SK-MEL-5 (cell line): ENCODE results near the gene RAB9A. TPM values are rescaled to one million over a fixed set of nuclear protein-coding genes. Genes with fewer than 3 reads are reported as not detected.

ENCODE experiments used
- DNase-seq: peaks from one replicate; pipeline ENCODE4 v3.0.0-alpha.2; 2016; ENCODE audit warnings: low read depth, low spot score
- in situ Hi-C: cut with HindIII; loops from 2 replicates; pipeline ENCODE4 v1.10.0; 2016; ENCODE audit warnings: low sequenced_read_pairs, high pct_unique_total_duplicates, low pct_unique_long_range_greater_than_20kb
- total RNA-seq: library from RNA; depleted of rRNA; stranded (reverse); fragments of >200 nt; shearing (Covaris generic); gene quantifications from 2 replicates; pipeline ENCODE4 v1.2.3, GENCODE V29; 2014; rRNA removed

RAB9A gene
- total RNA-seq, 1 experiment from 2014 or later: 73.4 TPM

DNA sequence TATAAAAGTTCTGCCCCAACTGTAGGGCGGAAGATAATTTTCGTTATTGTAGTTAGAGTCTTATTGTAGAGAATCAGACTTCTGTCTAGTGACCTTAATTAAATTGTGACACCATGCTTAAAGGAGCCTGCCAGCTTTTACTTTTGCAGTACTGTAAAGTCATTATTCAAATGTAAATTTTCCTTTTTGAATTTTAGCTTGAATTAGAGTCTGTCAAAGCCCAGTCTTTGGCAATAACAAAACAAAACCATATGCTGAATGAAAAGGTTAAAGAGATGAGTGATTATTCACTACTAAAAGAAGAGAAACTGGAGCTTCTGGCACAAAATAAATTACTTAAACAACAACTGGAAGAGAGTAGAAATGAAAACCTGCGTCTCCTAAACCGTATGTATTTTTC lies 67.5 kb downstream of the RAB9A start:
- no peak for DNase-seq
- in situ Hi-C loops: no loop called here

DNA sequence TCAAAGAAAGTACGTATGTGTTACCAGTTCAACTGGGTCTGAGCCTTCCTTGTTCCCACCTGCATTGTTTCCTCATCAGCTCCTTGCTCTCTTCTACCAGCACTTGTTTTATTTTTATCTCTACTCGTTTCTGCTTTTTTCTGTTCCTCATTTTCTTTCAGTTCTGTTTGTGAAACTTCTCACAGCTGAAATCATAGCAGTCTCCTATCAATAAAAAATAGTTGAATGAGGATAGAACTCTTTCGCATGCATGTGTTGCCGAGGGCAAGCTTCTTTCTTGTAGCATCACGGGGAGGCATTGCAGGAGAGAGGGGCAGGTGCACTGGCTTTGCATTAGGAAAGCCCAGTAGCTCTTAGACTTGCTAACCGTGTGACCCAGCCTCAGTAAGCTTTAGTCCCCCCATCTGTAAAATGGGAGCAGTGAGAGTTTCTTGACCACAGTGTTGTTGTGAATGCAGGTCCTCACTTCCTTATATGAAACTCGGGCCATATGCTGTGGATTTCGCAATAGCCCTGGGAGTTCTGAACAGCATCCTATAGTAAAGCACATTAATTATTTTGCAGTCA lies 70.3 kb downstream of the RAB9A start:
- DNase-seq: no peak
- in situ Hi-C loops: no loop called here

Other genes with a start within 250 kb of the RAB9A start
- gene EGFL6, start 119.5 kb upstream of the RAB9A start, total RNA-seq: not detected in 2 replicates
- 4.1 and 5.4 TPM in 2 replicates for gene TCEANC, start 36.0 kb upstream of the RAB9A start, total RNA-seq
- 15.6 and 19.0 TPM in 2 replicates for gene TRAPPC2, start 45.5 kb downstream of the RAB9A start, total RNA-seq
- 12.7 and 14.1 TPM in 2 replicates for gene OFD1, start 45.6 kb downstream of the RAB9A start, total RNA-seq
- gene GPM6B, start 128.0 kb downstream of the RAB9A start, total RNA-seq: 231 and 232 TPM in 2 replicates